ENCODE measurements around the gene CIAO3. TPM values are rescaled to one million over a fixed set of nuclear protein-coding genes. Genes with fewer than 3 reads are reported as not detected.
"Not testable (repeated sequence)": the region's sequence is repeated elsewhere in the genome, so short reads cannot be mapped to it uniquely, and the experiment has no call there.

CIAO3 gene
- polyA plus RNA-seq, 4 donors, result 21.0 to 28.5 (median 25.2) TPM

DNA sequence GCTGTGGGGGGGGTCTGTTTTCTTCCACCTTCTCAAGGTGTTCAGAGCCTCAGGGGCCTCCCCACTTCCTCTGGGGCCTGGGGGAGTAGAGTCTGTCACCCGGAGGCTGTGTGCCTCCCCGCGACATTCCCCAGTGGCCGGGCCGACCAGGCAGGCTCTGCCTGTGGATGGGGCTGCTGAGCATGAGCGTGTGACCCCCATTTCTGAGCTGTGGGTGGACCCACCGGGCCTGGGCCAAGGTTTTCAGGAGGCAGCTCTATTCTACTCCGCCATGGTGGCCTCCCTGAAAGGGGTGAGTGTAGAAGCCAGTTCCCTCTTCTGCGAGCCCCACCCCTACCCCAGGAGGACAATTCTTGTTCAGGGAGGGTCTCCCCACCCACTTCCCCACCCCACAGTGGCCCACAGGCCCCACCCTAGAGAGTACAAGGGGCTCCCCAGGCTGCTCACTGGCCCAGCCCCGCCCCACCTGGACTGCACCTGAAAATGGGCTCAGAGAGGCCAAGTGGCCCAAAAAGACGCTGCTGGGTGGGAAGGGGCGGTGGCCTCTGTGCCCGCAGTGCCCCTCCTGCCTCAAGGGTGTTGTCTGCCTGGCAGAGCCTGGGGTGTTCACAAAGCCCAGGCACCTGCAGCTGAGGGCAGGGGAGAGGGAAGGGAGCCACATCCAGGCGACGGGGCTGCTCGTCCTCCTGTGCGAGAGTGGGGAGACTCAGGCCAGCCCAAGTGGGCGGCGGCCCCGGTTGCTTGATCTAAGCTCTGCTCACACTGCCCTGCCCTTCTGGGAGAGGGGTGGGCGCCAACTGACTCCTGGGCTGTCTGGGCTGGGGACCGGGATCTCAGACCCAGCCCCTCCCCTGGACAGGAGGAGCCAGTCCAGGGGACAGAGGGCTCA lies 21.1 kb upstream of the CIAO3 start:
- DNase-seq (ENCODE audit: low read depth in 4 of 4, low spot score in 3 of 4), result no peak

DNA sequence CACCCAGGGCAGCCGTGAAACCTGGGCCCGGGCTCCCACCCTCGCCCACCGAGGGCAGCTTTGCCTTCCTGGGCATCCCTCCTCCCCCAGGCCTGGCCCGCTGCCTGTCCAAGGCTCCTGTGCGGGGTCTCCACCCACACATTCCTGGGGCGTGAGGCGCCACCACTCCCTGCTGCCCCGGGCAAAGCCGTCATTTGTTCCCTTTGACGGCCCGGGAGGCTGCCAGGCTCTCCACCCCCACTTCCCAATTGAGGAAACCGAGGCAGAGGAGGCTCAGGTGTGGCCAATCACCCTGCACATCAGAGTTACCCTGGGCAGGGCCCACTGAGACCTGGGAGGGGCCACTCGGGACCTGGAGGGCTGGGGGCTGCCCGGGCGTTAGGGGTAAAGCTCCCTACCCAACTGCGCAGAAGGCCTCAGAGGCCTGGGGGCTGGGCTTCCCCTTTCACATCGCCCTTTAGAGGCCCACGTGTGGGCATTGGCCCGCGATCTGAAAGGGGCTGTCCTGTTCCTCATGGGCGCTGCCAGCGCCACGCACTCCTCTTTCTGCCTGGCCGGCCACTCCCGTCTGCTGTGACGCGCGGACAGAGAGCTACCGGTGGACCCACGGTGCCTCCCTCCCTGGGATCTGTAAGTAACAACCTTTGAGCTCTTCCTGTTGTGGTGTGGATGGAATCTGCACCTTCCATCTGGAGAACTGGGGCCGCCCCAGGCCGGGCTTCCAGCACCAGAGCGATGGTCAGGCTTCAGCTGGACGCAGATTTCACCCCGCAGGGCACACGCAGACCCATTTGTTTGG lies 19.9 kb upstream of the CIAO3 start, which contains the start of gene MSLN:
TSS of gene MSLN (plus strand) at position 190 of the 799 bp plus-strand sequence. CDS start 1,947 bp downstream, outside the sequence.
- DNase-seq (ENCODE audit: low read depth in 4 of 4, low spot score in 3 of 4), result no peak

DNA sequence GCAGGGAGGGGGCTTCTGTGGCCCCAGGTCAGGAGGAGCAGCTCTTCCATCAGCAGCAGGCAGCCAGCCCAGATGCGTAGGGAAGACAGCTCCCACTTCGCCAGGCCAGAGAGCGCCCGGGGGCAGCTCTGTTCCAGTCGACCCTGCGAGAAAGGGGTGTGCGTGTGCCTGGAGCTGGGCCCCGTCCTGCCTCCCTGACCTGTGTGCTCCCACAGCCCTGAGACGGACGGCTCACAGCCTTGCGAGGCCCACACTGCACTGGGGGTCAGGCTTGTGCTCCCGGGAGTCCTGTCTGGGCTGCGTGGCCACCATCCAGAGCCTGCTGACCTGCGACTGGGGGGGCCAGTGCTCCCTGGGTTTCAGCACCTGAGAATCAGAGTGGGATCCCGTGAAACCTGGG lies 19.3 kb upstream of the CIAO3 start:
- DNase-seq (ENCODE audit: low read depth in 4 of 4, low spot score in 3 of 4), result no peak

DNA sequence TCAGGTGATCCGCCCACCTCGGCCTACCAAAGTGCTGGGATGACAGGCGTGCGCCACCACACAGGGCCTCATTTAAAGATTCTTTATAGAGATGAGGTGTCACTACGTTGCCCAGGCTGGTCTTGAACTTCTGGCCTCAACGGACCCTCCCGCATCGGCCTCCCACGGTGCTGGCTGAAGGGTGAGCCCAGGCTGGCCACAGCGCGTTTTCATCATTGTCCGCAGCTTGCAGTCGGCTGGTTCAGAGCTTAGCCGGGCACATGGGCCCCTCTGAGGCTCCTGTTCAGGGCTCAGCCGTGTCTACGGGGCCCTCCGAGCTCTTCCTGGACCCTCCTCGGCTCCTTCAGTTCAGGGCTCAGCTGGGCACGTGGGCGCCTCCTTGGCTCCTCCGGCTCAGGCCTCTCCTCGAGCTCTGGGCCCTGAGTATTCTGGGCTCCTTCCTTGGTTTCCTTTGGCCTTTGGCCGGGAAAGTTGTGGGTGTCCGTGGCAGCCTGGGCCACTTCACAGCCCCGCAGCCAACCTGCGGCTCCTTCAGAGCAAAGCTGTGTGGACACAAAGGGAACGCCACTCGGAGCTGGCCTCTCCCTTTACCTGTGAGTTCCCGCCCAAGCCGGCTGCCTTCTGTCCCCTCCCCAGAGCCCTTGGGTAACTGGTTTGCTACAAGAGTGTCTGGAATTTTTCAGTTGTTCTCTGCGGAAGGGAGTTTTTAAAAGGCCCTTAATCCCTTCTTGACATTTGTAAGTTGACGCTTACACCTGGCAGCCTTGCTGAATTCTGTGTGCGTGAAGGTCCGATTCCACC lies 18.5 kb upstream of the CIAO3 start:
- DNase-seq (ENCODE audit: low read depth in 4 of 4, low spot score in 3 of 4), result no peak

DNA sequence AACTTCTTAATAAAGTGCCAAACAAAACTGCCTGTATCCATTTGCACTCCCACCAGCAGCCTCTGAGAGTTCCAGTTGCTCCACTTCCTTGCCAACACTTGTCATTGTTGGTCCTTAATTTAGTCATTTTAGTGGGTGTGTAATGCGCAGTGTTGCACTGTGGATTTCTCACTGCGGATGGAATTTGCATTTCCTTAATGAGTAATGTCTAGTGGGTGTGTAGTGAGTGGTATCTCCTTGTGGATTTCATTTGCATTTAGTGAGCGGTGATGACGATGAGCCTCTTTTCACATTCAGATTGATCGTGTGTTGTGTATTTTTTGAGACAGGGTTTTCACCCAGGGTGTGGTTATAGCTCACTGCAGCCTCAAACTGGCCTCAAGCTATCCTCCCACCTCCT lies 15.6 kb upstream of the CIAO3 start:
- no peak for DNase-seq (ENCODE audit: low read depth in 4 of 4, low spot score in 3 of 4)

DNA sequence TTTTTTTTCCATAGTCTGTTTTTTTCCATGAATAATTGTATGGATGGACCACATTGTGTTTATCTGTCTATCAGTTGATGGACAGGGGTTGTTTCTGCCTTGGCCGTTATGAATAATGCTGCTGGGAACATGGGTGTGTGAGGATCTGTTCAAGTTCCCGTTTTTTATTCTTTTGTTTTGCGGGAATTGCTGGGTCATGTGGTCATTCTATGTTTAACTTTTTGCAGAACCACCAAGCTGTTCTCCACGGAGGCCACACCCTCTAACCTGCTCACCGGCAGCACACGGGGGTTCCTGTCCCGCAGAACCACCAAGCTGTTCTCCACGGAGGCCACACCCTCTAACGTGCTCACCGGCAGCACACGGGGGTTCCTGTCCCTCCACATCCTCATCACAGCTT lies 13.9 kb upstream of the CIAO3 start:
- no peak for DNase-seq (ENCODE audit: low read depth in 4 of 4, low spot score in 3 of 4)

DNA sequence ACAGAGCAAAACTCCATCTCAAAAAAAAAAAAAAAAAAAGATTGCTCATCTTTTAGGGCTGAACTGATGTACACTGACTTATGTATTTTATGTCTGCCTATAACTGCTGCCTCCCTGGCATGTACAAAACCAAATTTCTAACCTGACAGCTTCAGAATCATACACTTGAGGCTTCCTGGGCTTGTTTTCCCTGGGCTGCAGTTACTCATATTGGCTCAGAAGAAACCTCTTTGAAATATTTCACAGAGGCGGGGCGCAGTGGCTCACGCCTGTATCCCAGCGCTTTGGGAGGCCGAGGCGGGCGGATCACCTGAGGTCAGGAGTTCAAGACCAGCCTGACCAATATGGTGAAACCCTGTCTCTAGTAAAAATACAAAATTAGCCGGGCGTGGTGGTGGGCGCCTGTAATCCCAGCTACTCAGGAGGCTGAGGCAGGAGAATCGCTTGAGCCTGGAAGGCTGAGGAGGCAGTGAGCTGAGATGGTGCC lies 13.4 kb upstream of the CIAO3 start:
- DNase-seq (ENCODE audit: low read depth in 4 of 4, low spot score in 3 of 4), result not testable (repeated sequence)

DNA sequence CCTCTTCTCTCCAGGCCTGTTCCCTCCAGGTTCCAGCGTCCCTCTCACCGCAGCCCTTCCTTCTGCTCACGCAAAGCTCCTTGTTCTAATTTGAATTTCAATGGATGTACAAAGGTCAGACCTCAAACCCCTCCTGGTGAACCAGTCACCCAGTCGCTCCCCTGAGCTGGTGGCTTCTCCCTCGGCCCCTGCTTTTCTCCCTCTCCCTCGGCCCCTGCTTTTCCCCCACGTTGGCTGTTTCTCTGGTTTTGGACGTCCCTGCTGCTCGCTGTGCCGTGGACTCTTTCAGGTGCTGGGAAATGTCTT lies 11.2 kb upstream of the CIAO3 start:
- DNase-seq (ENCODE audit: low read depth in 4 of 4, low spot score in 3 of 4), result no peak

DNA sequence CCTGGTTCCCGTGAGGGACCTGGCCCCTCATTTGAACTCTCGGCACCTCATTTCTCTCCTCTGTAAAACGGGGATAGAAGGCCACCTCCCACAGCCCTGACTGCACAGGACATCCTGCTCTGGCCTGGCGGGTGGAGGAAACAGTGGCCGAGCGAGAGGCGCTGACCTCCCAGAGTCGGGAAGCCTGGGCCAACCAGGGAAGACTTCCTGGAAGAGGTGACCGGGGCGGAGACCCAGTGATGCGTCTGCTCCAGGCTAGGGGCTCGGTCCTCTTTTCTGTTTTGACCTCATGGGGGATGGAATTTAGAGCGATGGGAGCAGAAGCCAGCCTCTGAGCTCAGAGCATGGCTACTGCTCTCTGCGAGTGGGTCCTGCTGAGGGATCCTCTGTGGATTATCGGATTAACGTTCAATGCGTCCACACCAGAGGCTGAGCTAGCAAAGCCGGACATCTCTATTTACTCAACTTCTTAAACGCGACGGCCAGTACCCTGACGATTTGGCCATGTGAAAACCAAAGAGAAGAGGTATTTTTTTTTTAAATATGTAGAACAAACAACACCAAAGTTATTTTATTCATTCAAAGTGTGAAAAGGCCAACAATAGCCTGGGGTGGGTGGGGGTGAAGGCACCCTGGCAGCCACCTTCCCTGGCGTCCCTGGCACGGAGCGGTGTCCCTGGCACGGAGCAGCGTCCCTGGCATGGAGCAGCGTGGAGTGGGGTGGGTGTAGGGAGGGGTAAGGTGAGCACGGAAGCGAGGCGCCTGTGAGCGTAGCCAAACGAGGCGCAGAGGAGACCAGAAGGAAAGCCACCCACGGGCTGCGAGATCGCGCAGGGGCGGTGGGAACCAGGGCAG lies 10.6 kb upstream of the CIAO3 start:
- no peak for DNase-seq (ENCODE audit: low read depth in 4 of 4, low spot score in 3 of 4)

DNA sequence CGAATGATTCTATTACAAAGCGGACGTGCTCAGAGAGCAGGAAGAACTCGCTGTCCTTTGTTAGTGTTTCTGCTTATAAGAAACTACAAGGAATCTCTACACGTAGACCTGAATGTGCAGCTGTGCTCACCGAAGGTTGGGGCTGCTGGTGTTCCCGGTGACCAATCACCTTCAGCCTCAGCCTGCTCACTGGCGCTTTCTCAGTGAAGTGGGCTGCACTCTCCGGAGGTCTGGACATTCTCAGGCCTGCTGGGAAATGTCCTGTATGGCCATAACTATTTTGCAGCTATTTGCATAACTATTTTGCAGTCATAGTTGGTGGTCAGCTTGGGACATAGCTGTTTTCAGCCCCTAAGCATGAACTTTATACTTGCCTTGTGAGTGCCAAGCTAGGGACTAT lies 9.7 kb upstream of the CIAO3 start:
- DNase-seq (ENCODE audit: low read depth in 4 of 4, low spot score in 3 of 4), result no peak

DNA sequence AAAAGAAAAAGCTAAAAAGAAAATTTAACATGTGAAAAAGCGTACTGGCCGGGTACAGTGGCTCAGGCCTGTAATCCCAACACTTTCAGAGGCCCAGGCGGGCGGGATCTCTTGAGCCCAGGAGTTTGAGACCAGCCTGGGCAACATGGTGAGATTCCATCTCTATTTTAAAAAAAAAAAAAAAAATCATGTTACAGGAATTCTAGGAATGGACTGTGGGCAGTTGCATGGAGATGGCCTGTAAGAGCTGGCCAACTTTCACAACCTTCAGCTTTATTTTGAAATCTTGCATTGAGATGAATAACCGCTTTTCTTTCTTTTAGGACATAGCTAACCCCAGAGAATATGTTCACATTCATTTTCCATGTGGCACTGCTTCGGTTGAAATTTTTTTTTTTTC lies 8.2 kb upstream of the CIAO3 start:
- DNase-seq (ENCODE audit: low read depth in 4 of 4, low spot score in 3 of 4), result no peak

DNA sequence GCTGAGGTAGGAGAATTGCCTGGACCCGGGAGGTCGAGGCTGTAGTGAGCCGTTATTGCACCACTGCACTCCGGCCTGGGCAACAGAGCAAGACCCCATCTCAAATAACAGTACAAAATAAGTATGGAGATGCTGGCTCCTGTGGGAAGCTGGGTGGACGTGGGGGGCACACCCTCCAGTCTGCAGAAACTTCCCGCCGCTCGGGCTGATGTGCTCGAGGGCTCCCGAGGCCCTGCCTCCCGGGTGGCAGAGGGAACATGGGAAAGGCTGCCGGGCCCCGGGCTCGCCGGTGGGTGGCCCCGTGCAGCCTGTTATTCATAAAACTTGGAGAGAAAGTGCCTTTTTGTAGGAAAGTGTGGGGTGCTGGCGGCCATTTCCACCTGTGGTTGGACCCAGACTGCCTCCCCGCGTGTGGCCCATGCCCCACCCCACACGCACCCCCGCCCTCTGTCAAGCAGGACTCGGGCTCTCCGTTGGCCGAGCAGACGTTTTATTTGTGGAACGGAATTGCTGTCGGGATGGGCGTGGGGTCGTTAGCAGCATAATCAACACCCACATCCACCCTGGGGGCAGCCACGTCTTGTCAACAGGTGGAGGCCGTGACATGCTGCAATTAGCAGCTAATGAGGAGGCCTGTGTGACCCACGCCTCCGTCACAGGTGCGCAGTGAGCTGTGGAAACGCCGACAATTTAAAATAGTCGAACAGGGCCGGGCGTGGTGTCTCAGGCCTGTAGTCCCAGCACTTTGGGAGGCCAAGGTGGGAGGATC lies 7.4 kb upstream of the CIAO3 start:
- DNase-seq (ENCODE audit: low read depth in 4 of 4, low spot score in 3 of 4), result no peak

DNA sequence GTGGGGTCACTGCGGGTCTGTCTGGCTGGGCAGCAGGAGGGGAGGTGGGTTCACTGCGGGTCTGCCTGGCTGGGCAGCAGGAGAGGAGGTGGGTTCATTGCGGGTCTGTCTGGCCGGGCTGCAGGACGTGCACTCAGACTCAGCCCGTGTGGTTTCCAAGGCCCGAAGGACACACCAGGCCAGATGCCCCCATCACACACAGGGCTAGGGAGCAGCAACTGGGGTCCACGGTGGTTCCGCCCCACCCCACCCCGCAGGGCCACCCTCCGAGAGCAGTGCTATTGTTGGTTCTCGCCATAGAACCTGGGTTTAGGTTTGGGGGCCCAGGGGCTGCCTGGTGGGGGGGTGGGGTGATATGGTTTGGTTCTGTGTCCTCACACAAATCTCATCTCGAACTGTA lies 5.8 kb upstream of the CIAO3 start:
- DNase-seq (ENCODE audit: low read depth in 4 of 4, low spot score in 3 of 4), result no peak

DNA sequence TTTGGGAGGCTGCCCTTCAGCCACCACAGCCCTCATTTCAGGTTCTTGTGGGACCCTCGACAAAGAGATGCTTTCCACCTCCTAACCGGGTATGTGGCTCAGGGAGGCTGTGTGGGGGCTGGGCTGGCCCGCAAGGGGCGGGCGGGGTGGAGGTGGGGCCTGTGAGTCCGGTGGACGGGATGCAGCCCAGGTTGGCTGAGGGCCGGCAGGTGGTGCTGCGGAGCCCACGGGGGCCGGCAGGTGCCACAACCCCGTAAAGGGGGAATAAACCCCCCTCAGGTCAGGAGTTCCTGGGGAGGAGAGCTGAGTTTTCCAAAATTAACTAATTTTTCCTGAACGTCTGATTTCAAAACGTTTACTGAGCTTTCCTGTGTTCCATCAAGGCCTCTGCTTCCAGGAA lies 4.9 kb upstream of the CIAO3 start:
- no peak for DNase-seq (ENCODE audit: low read depth in 4 of 4, low spot score in 3 of 4)

DNA sequence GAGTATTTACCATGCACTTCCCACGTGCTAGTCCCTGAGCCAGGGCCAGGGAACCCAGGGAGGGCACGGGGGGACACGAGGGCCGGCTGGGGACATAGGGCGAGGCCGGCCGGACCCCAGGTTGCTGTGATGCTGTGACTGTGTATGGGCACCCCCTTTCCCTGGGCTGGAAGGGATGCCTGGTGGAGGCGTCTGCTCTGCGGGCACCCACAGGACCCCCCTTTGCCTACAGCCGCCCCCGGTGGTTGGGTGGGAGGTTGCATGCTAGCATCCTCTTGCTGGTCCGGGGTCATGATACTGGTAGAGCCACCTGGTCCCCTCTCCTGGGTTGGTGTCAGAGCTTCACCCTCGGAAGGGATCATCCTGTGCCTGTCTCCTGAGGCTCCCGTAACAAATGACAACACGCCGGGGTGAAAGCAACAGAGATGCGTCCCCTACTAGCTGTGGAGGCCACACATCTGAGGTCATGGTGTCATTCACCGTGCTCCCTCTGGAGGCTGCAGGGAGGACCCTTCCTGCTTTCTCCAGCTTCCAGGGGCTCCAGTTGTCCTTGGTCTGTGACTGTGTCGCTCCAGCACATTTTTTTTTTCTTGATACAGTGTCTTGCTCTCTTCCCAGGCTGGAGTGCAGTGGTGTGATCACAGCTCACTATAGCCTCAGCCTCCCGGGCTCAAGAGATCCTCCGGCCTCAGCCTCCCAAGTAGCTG lies 3.1 kb upstream of the CIAO3 start:
- DNase-seq (ENCODE audit: low read depth in 4 of 4, low spot score in 3 of 4), result no peak

DNA sequence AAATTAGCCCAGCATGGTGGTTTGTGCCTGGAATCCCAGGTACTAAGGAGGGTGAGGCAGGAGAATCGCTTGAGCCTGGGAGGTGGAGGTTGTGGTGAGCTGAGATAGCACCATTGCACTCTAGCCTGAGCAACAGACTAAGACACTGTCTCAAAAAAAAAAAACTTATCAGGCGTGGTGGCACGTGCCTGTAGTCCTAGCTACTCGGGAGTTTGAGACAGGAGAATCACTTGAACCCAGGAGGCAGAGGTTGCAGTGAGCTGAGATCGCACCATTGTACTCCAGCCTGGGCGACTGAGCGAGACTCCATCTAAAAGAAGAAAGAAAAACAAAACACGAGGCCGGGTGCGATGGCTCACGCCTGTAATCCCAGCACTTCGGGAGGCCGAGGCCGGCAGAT lies 2.1 kb upstream of the CIAO3 start:
- not testable (repeated sequence) for DNase-seq (ENCODE audit: low read depth in 4 of 4, low spot score in 3 of 4)

DNA sequence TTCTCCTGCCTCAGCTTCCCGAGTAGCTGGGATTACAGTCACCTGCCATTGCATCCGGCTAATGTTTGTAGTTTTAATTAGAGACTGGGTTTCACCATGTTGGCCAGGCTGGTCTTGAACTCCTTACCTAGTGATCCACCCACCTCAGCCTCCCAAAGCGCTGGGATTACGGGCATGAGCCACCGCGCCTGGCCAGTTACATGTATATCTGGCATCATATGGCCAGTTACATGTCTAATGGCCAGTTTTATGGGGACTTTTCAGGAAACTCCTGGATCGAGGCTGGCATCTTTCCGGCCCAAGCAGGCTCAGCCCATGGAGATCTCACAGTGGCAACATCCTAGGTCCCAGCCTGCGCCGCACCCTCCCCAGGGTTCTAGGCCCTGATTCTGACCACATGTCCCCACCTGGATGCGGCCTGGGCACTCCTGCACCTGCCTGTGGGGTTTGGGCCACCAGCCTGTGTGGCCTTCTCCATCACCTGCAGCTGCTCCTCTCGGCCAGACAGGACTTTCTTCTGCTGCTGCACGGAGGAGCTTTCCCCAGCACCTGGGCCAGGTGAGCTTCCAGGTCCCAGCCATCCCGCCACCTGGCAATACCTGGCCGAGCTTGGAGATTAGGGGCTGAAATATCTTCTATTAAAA lies 1.3 kb upstream of the CIAO3 start:
- no peak for DNase-seq (ENCODE audit: low read depth in 4 of 4, low spot score in 3 of 4)

DNA sequence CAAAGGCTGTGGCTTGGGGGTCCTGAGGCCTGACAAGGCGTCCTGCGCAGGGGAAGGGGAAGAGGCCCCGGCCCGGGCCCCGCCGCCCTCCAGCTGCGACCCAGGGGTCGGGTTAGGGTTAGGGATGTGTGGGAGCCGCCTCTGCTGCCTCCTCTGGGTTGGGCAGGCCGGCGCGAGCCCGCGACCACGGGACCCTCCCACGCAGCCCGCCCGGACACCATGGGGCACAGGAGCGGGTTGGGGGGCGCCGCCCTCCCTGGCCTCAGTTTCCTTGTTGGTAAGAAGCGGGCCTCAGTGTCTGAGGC lies 386 bp downstream of the CIAO3 start:
- DNase-seq (ENCODE audit: low read depth in 4 of 4, low spot score in 3 of 4), result no peak

All from right renal pelvis (tissue), 4 donors.